Endodermal cell (in vitro differentiated cells): ENCODE measurements around the gene IGFBP2. TPM values are rescaled to one million over a fixed set of nuclear protein-coding genes. Genes with fewer than 3 reads are reported as not detected.

Source experiments
- DNase-seq: peaks from one replicate; pipeline ENCODE4 v3.0.0-alpha.2; 2017
- H3K27ac ChIP-seq: 2 replicates; pipeline ENCODE4 v1.5.1; 2013; ENCODE audit warnings: mild to moderate bottlenecking, low read depth, low read length, moderate library complexity
- H3K27me3 ChIP-seq: 2 replicates; pipeline ENCODE4 v1.6.1; 2013; ENCODE audit warnings: mild to moderate bottlenecking, low read length, moderate library complexity; ENCODE audit not compliant: insufficient read depth, control insufficient read depth, poor library complexity, severe bottlenecking
- H3K36me3 ChIP-seq: 2 replicates; pipeline ENCODE4 v1.7.0; 2013; ENCODE audit warnings: mild to moderate bottlenecking, low read length, moderate library complexity; ENCODE audit not compliant: control insufficient read depth, insufficient read depth
- H3K4me1 ChIP-seq: one replicate; pipeline ENCODE4 v1.7.0; 2013; ENCODE audit warnings: low read length; ENCODE audit not compliant: control insufficient read depth, insufficient read depth
- H3K4me3 ChIP-seq: 2 replicates; pipeline ENCODE4 v1.5.1; 2013; ENCODE audit warnings: mild to moderate bottlenecking, low read length, moderate library complexity
- H3K9ac ChIP-seq: 2 replicates; pipeline ENCODE4 v1.6.1; 2013; ENCODE audit warnings: mild to moderate bottlenecking, low read length, moderate library complexity; ENCODE audit not compliant: poor library complexity, severe bottlenecking; ENCODE audit errors: extremely low read depth
- H3K9me3 ChIP-seq: 2 replicates; pipeline ENCODE4 v1.6.1; 2013; ENCODE audit warnings: mild to moderate bottlenecking, low read length, moderate library complexity; ENCODE audit not compliant: control insufficient read depth
- H3K27ac Mint-ChIP-seq: 2 replicates; pipeline ENCODE4 v1.8.0; 2020; ENCODE audit warnings: mixed read lengths
- H3K27me3 Mint-ChIP-seq: 2 replicates; pipeline ENCODE4 v1.8.0; 2021; ENCODE audit warnings: mild to moderate bottlenecking, mixed read lengths; ENCODE audit not compliant: insufficient read depth
- H3K36me3 Mint-ChIP-seq: 2 replicates; pipeline ENCODE4 v1.8.0; 2020; ENCODE audit warnings: low read depth, mixed read lengths
- H3K4me1 Mint-ChIP-seq: 2 replicates; pipeline ENCODE4 v1.8.0; 2020; ENCODE audit warnings: mixed read lengths
- H3K4me3 Mint-ChIP-seq: 2 replicates; pipeline ENCODE4 v1.8.0; 2020; ENCODE audit warnings: mild to moderate bottlenecking, moderate library complexity, mixed read lengths
- H3K9me3 Mint-ChIP-seq: 2 replicates; pipeline ENCODE4 v1.8.0; 2020; ENCODE audit warnings: mild to moderate bottlenecking, mixed read lengths
- WGBS, 2 experiments: methylation state at CpG; one replicate each; pipeline versions ENCODE4 v1.1.5 to v1.1.7; 2013; ENCODE audit warnings: missing lambda C conversion rate in 2 of 2, mixed read lengths in 1 of 2; ENCODE audit not compliant: insufficient coverage in 1 of 2, insufficient read length in 1 of 2; 5-methylcytosine and 5-hydroxymethylcytosine counted together
- total RNA-seq, 2 donors: library from RNA; stranded (reverse); fragmentation: NEBNext Ultra II Directional in 1 of 2; extraction: Animal tissue kit (Norgen Biotek cat#: 25700) in 1 of 2; gene quantifications; 2 replicates in 1 of 2; 3 replicates in 1 of 2; pipeline ENCODE4 v1.2.1, GENCODE V29; 2021
- TF ChIP-seq, protein P1 (sequence below): fragments of 200-600 bp; sonication (generic); conservative IDR thresholded peaks from 2 replicates; pipeline ENCODE4 v1.5.0; 2021; ENCODE audit warnings: antibody characterized with exemption, mild to moderate bottlenecking

The IGFBP2 gene
- total RNA-seq, 2 donors from 2014 or later = 80.8 to 313 TPM

DNA sequence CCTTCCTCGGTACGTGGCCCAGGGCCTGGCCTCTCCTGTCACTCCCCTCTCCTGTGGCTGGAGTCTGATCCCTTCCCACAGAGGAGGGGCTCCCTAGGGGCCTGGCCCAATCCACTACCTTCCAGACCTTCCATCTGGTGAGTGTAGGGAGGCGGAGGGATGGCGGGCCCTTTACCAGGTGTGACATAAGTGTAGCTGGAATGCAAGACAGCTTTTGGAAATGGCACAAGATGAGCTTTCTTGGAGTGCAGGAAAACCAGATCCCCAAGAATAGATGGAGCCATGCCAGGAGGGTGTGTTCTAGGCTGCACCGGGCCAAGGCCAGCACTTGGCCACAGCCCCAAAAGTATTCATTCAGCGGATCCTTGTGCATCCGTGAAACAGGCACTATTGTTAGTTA is 32.0 kb downstream of the IGFBP2 start:
- Histone ChIP-seq H3K36me3 (peaks cover 34% of the 10 kb centered on the region), H3K9me3 (no peaks in the 10 kb centered on the region), H3K9ac (peak overlapping the region; percentile 26), H3K27ac (peak overlapping the region; percentile 68), H3K27me3 (no peaks in the 10 kb centered on the region), H3K4me3 (no peak overlapping the region), H3K4me1 (peaks cover 9% of the 10 kb centered on the region)
- no peak overlapping the region for H3K4me3 Mint-ChIP-seq
- H3K4me1 Mint-ChIP-seq = peaks cover 11% of the 10 kb centered on the region
- peak; percentile 74 for DNase-seq
- no peaks in the 10 kb centered on the region for H3K9me3 Mint-ChIP-seq
- TF ChIP-seq, protein P1, sequence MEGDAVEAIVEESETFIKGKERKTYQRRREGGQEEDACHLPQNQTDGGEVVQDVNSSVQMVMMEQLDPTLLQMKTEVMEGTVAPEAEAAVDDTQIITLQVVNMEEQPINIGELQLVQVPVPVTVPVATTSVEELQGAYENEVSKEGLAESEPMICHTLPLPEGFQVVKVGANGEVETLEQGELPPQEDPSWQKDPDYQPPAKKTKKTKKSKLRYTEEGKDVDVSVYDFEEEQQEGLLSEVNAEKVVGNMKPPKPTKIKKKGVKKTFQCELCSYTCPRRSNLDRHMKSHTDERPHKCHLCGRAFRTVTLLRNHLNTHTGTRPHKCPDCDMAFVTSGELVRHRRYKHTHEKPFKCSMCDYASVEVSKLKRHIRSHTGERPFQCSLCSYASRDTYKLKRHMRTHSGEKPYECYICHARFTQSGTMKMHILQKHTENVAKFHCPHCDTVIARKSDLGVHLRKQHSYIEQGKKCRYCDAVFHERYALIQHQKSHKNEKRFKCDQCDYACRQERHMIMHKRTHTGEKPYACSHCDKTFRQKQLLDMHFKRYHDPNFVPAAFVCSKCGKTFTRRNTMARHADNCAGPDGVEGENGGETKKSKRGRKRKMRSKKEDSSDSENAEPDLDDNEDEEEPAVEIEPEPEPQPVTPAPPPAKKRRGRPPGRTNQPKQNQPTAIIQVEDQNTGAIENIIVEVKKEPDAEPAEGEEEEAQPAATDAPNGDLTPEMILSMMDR = no peak
- whole genome bisulfite sequencing, 2 experiments = 89 to 90% methylated on average over 5 to 7 of the region's 7 CpGs
- no peak overlapping the region for H3K27ac Mint-ChIP-seq
- H3K36me3 Mint-ChIP-seq = peaks cover 18% of the 10 kb centered on the region
- H3K27me3 Mint-ChIP-seq = peaks cover 2% of the 10 kb centered on the region

DNA sequence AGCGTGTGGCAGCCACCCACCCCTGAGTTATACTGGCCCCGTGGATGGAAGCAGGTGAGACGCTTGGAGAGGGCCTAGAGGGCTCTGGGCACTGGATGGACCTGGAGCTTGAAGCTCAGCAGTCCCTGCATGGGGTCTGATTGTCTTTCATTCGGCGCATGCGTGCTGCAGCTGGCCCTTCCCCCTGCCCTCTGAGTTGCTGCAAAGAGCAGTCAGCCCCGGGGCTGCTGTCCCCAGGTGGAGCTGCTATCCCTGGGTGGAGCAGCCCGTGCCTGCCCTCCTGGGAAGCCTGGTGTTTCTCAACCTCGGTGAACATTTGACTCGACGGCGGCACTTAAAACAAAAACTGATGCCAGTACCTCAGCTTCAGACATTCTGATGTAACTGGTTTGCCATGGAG is 32.5 kb downstream of the IGFBP2 start:
- peak; percentile 96 for DNase-seq
- H3K9me3 Mint-ChIP-seq = no peaks in the 10 kb centered on the region
- no peak overlapping the region for H3K4me3 ChIP-seq
- TF ChIP-seq, protein P1 = no peak
- no peaks in the 10 kb centered on the region for H3K27me3 ChIP-seq
- H3K27ac ChIP-seq = peak overlapping the region; percentile 68
- H3K36me3 Mint-ChIP-seq = peaks cover 13% of the 10 kb centered on the region
- H3K4me1 ChIP-seq = peaks cover 9% of the 10 kb centered on the region
- peaks cover 2% of the 10 kb centered on the region for H3K27me3 Mint-ChIP-seq
- no peak overlapping the region for H3K4me3 Mint-ChIP-seq
- H3K4me1 Mint-ChIP-seq = peaks cover 11% of the 10 kb centered on the region
- no peaks in the 10 kb centered on the region for H3K9me3 ChIP-seq
- WGBS, 2 experiments = 20 to 21% methylated on average over 9 to 12 of the region's 12 CpGs
- H3K27ac Mint-ChIP-seq = peak overlapping the region; percentile 66
- peak overlapping the region; percentile 26 for H3K9ac ChIP-seq
- peaks cover 29% of the 10 kb centered on the region for H3K36me3 ChIP-seq

DNA sequence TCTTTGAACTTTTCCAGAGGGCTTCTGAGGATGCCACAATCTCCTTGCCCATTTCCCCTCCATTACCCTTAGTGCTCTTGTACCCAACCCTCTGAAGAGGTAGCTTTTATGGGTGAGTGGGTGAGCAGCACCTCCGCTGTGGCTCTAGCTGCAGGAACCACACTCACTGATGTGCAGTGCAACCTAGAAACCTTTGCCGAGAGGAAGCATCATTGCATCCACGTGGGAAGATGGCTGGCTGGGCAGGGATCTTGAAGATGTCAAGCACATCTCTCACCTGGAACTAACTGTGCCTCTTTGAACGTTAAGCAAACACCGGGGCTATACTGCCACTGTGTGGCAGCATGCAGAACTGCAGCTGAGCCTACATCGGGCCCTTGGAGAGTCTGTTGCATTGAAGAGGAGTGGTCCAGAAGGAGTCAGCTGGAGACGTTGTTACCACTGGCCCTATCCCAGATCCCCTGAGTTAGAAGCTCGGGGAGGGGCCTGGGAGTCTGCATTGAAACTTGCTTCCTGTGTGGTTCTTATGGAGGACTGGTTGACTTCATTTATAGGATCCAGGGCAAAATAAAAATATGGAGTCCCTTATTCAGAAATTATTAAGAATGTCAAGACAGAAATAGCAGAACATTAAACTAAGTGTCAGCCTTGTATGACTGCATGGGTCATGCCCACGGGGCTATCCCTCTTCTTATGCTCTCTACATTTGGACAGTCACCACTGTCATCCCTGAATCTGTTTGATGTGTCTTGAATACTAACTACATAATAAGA is 33.4 kb downstream of the IGFBP2 start:
- H3K36me3 ChIP-seq = peaks cover 23% of the 10 kb centered on the region
- H3K27ac Mint-ChIP-seq = no peak overlapping the region
- no peaks in the 10 kb centered on the region for H3K9me3 Mint-ChIP-seq
- WGBS, 2 experiments = 26 to 33% methylated on average over 8 to 9 of the region's 9 CpGs
- no peaks in the 10 kb centered on the region for H3K27me3 ChIP-seq
- no peak overlapping the region for H3K4me3 Mint-ChIP-seq
- DNase-seq = peak; percentile 97
- H3K27ac ChIP-seq = no peak overlapping the region
- H3K4me1 Mint-ChIP-seq = peaks cover 11% of the 10 kb centered on the region
- no peaks in the 10 kb centered on the region for H3K9me3 ChIP-seq
- TF ChIP-seq, protein P1 = peak; percentile 99
- peaks cover 7% of the 10 kb centered on the region for H3K36me3 Mint-ChIP-seq
- peaks cover 2% of the 10 kb centered on the region for H3K27me3 Mint-ChIP-seq
- peaks cover 9% of the 10 kb centered on the region for H3K4me1 ChIP-seq
- no peak overlapping the region for H3K9ac ChIP-seq
- H3K4me3 ChIP-seq = no peak overlapping the region
